Measurements from ENCODE around the gene DYNC2I2. TPM values are rescaled to one million over a fixed set of nuclear protein-coding genes. Genes with fewer than 3 reads are reported as not detected.

Gene DYNC2I2
- total and polyA plus RNA-seq, 2 of the 4 experiments (the other 2 are of a cell fraction): 33.7 to 37.1 TPM

DNA sequence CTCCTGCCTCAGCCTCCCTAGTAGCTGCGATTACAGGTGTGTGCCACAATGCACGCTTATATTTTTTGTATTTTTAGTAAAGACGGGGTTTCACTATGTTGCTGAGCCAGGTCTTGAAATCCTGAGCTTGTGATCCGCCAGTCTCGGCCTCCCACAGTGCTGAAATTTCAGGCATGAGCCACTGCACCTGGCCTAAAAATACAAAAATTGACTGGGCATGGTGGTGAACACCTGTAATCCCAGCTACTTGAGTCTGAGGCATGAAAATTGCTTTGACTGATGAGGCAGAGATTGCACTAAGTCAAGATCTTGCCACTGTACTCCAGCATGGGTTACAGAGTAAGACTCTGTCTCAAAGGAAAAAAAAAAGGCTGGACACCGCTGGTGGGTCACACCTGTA, 13.1 kb upstream of the DYNC2I2 start:
- Histone ChIP-seq H3K4me3 (ENCODE audit: insufficient read depth, low read depth, low read length) (no peak overlapping the region), H2AK9ac (replicated peaks; ENCODE audit: low read depth, low read length, poor library complexity) (no peak overlapping the region), H3K9me1 (ENCODE audit: insufficient read depth, low read length) (no peaks in the 10 kb centered on the region), H2BK120ac (ENCODE audit: low read depth, low read length) (no peak overlapping the region), H2BK15ac (ENCODE audit: low read depth, low read length) (no peak overlapping the region), H3K9ac (ENCODE audit: low read depth, low read length) (no peak overlapping the region), H4K20me1 (ENCODE audit: insufficient read depth, low read length) (no peaks in the 10 kb centered on the region), H3K4me1 (ENCODE audit: control insufficient read depth, insufficient read depth, low read length) (0 out of 2 replicates have a peak, but pooled peaks cover 1% of the 10 kb centered on the region), H3K4me2 (ENCODE audit: low read depth, low read length) (no peak overlapping the region), H3K18ac (ENCODE audit: low read depth, low read length) (no peak overlapping the region), H4K8ac (ENCODE audit: low read depth in 2 of 2, low read length in 2 of 2) (no peak overlapping the region), H2BK20ac (ENCODE audit: low read depth, low read length) (no peak overlapping the region), H3K27me3 (ENCODE audit: control insufficient read depth, insufficient read depth, low read length) (no peaks in the 10 kb centered on the region), H2BK5ac (ENCODE audit: low read depth, low read length, poor library complexity, severe bottlenecking) (no peak overlapping the region), H3K79me1 (ENCODE audit: low read depth in 1 of 2, low read length in 2 of 2) (no peaks in the 10 kb centered on the region), H3K36me3 (ENCODE audit: control insufficient read depth, insufficient read depth, low read length) (no peaks in the 10 kb centered on the region), H2AFZ (replicated peaks; ENCODE audit: low read length, poor library complexity) (no peak overlapping the region), H3K56ac (ENCODE audit: extremely low read depth, insufficient read depth, low read length) (no peak overlapping the region), H4K91ac (ENCODE audit: insufficient read depth, low read depth, low read length) (no peak overlapping the region), H3K27ac (ENCODE audit: insufficient read depth, low read length) (no peak overlapping the region), H3K4ac (ENCODE audit: low read depth, low read length) (no peak overlapping the region), H2AK5ac (ENCODE audit: low read depth, low read length) (no peak overlapping the region), H4K5ac (ENCODE audit: low read depth, low read length) (no peak overlapping the region), H3K23ac (ENCODE audit: low read depth, low read length) (no peak overlapping the region), H3K9me3 (ENCODE audit: control insufficient read depth, insufficient read depth, low read length) (no peaks in the 10 kb centered on the region), H3K14ac (replicated peaks; ENCODE audit: low read depth, low read length) (no peak overlapping the region)
- intact Hi-C loops (cut with micrococcal nuclease) (no loop called here), in situ Hi-C loops (cut with MboI; ENCODE audit: low sequenced_read_pairs) (no loop called here), dilution Hi-C loops (cut with HindIII; ENCODE audit: low sequenced_read_pairs, unreplicated experiment) (no loop called here)
- no TSS peak for BruUV-seq (replicated peaks)
- TF ChIP-seq RCOR1 (IDR thresholded peaks at IDR 0.05; ENCODE audit: insufficient replicate concordance, low read length): no peak
- TF ChIP-seq RFX5 (IDR thresholded peaks at IDR 0.05; ENCODE audit: low read depth, low read length): no peak
- no peak for TF ChIP-seq FOS (IDR thresholded peaks at IDR 0.05; ENCODE audit: low read depth, low read length)
- no peak for TF ChIP-seq CHD1 (IDR thresholded peaks at IDR 0.05; ENCODE audit: low read depth, low read length)
- TF ChIP-seq POLR2A (IDR thresholded peaks at IDR 0.05; ENCODE audit: low read depth, low read length): no peak
- no peak for TF ChIP-seq MAZ (IDR thresholded peaks at IDR 0.05; ENCODE audit: borderline replicate concordance, low read depth, low read length)
- no peak for TF ChIP-seq USF2 (IDR thresholded peaks at IDR 0.05; ENCODE audit: low read depth, low read length)
- WGBS, 2 experiments (ENCODE audit: extremely low coverage in 2 of 2, insufficient read length in 1 of 2): 86% methylated on average over 4 of the region's 6 CpGs; no CpG with 5 or more reads in 1 of the 2 experiments
- ATAC-seq (ENCODE audit: low read depth) (no peak), DNase-seq (no peak)
- POLR2A ChIA-PET (ENCODE audit: unreplicated experiment): no interaction called here
- CTCF ChIA-PET: no interaction called here
